Measurements from ENCODE around the gene LSM7. TPM values are rescaled to one million over a fixed set of nuclear protein-coding genes. Genes with fewer than 3 reads are reported as not detected.

LSM7 gene
- total RNA-seq, 1 experiment from 2014 or later: 97.3 TPM

GRCh38 chr19:2359992-2360685 lies 31.8 kb upstream of the LSM7 start, which contains the start of gene TMPRSS9:
Gene TMPRSS9, plus strand, starts transcription at chr19:2360265. Its CDS starts 29,521 bp downstream, at chr19:2389786.
- DNase-seq (ENCODE audit: low read depth, low spot score) (no peak), ATAC-seq (peak; percentile 55)
- no peaks in the 10 kb centered on the region for H3K36me3 ChIP-seq (ENCODE audit: control insufficient read depth, insufficient read depth, low read length)
- no peak within 1 kb of the TSS for H3K4me3 ChIP-seq (ENCODE audit: low read depth in 2 of 2, low read length in 2 of 2)
- POLR2A ChIA-PET: interaction anchor here (0.6 kb wide), 1 partner anchor 39 kb away, joined by 5 read pairs; no protein-coding TSS in a partner anchor
- no peak within 1 kb of the TSS for H3K27ac ChIP-seq (ENCODE audit: low read length)
- no TSS peak for BruUV-seq (replicated peaks)
- TF ChIP-seq REST (IDR thresholded peaks at IDR 0.05; ENCODE audit: insufficient read depth in 1 of 2, low read depth in 2 of 2, low read length in 1 of 2) (no peak), CTCF (IDR thresholded peaks at IDR 0.05) (no peak), TCF7L2 (IDR thresholded peaks at IDR 0.05; ENCODE audit: low read depth, low read length) (no peak)
- in situ Hi-C loops (cut with HindIII; ENCODE audit: low pct_unique_long_range_greater_than_20kb, low sequenced_read_pairs) (no loop called here), intact Hi-C loops (cut with micrococcal nuclease; ENCODE audit: unreplicated experiment) (no loop called here)
- no peaks in the 10 kb centered on the region; the same call in 1 of the 2 replicates for H3K4me1 ChIP-seq (ENCODE audit: control insufficient read depth, insufficient read depth, low read length)
- CTCF ChIA-PET: interaction anchor here (0.5 kb wide), 1 partner anchor 15 kb away, joined by 4 read pairs; no protein-coding TSS in a partner anchor
- no peaks in the 10 kb centered on the region; the same call in 1 of the 2 replicates for H3K27me3 ChIP-seq (ENCODE audit: control insufficient read depth, insufficient read depth, low read length)
- H3K9me3 ChIP-seq (ENCODE audit: control insufficient read depth, insufficient read depth, low read depth, low read length): no peaks in the 10 kb centered on the region

- Histone ChIP-seq H3K4me1 (ENCODE audit: control insufficient read depth, insufficient read depth, low read length) (no peaks in the 10 kb centered on the region; the same call in 1 of the 2 replicates), H3K36me3 (ENCODE audit: control insufficient read depth, insufficient read depth, low read length) (no peaks in the 10 kb centered on the region), H3K4me3 (ENCODE audit: low read depth in 2 of 2, low read length in 2 of 2) (no peak overlapping the region), H3K27ac (ENCODE audit: low read length) (no peak overlapping the region), H3K9me3 (ENCODE audit: control insufficient read depth, insufficient read depth, low read depth, low read length) (no peaks in the 10 kb centered on the region), H3K27me3 (ENCODE audit: control insufficient read depth, insufficient read depth, low read length) (no peaks in the 10 kb centered on the region; the same call in 1 of the 2 replicates)
- intact Hi-C loops (cut with micrococcal nuclease; ENCODE audit: unreplicated experiment) (no loop called here), in situ Hi-C loops (cut with HindIII; ENCODE audit: low pct_unique_long_range_greater_than_20kb, low sequenced_read_pairs) (no loop called here)
- no TSS peak for BruUV-seq (replicated peaks)
- no peak for DNase-seq (ENCODE audit: low read depth, low spot score)
- ChIA-PET POLR2A (no interaction called here), CTCF (no interaction called here)
- no peak for ATAC-seq
- TF ChIP-seq SIN3A (IDR thresholded peaks at IDR 0.05; ENCODE audit: borderline replicate concordance, insufficient read depth, low read depth, low read length) (no peak), POLR2AphosphoS5 (IDR thresholded peaks at IDR 0.05; ENCODE audit: low read depth, low read length) (no peak), TCF7L2 (IDR thresholded peaks at IDR 0.05; ENCODE audit: low read depth, low read length) (no peak), REST (IDR thresholded peaks at IDR 0.05; ENCODE audit: insufficient read depth in 1 of 2, low read depth in 2 of 2, low read length in 1 of 2) (no peak), CTCF (IDR thresholded peaks at IDR 0.05) (no peak)
Measured at GRCh38 chr19:2358548-2359173, 30.3 kb upstream of the LSM7 start.

All from Panc1 (cell line).